ENCODE results near the gene SH3BP4.

SH3BP4 gene

DNA sequence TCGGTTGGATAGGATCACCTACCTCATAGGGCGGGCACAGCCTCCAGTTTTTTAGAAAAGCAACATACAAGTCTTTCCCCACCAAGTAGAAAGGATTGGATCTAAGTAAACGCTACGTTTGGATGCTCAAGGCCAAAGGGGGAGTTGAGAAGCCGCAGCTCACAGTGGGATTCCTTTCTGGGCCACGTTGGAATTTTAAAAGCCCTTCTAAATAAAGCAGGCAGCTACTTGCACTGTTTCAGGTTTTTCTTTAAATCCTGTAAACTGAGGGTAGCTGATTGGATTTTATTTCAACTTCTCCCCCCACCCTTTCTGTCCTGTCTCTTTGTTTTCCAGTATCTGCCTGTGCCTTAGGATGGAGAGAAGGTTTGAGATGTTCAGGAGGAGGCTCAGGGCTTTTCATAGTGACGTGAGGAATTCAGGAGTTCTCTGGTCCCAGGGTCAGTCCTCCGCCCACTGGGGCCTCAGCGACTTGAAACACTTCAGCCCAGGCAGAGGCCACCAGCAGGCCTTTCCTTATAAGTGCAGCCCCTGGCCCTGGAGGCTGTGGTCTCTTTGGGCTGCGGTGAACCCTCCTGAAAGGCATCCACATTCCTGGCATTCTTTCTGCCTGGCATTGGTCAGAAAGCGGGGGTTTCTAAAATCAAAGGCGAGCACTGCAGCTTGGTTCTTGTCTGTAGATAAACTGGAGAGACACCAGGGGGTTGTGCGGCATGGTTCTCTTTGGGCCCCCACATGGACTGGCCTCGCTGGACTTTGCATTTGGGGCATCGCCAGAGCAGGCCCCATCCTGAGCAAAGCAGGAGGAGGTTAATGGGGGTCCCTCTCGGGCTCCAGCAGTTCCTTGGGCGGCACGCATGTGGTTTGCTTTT is 44.5 kb downstream of the SH3BP4 start:
- DNase-seq (ENCODE audit: insufficient read length, low spot score) = peak; percentile 92
- peak; percentile 83 for FAIRE-seq

DNA sequence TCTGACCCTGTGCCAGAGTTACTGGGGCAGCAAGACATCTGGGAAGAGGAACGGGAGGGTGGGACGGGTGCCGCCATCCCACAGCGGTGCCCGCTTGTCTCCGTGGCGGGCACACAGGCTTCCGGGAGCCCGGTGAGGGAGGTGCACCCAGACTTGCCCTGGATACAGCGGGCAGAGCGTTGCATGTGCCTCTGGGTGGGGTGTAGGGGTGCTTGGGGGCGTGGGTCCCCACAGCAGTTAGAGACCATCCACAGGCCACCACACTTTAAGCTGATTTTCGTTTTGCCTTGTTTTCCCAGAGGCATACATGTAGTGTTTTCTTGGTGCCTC is 45.1 kb downstream of the SH3BP4 start:
- FAIRE-seq = no peak
- DNase-seq (ENCODE audit: insufficient read length, low spot score) = no peak

DNA sequence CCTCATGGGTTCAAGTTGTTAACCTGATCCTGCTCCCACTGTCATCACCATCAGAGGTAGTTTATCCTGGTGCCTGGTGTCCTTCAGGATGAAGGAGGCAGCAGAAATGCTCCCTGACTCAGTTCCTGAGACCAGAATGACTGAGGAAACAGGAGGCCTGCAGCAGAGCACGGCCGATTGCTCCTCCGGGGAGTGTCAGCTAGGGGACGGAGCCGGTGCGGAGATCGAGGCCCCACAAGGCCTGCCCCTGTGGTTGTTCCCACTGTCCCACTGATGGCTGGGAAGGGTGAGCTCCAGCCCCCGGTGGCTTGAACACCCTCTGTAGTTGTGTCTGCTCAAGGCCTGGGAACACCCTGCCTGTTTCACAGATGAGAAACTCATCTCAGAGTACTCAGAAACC is 45.6 kb downstream of the SH3BP4 start:
- FAIRE-seq = no peak
- DNase-seq (ENCODE audit: insufficient read length, low spot score) = no peak

DNA sequence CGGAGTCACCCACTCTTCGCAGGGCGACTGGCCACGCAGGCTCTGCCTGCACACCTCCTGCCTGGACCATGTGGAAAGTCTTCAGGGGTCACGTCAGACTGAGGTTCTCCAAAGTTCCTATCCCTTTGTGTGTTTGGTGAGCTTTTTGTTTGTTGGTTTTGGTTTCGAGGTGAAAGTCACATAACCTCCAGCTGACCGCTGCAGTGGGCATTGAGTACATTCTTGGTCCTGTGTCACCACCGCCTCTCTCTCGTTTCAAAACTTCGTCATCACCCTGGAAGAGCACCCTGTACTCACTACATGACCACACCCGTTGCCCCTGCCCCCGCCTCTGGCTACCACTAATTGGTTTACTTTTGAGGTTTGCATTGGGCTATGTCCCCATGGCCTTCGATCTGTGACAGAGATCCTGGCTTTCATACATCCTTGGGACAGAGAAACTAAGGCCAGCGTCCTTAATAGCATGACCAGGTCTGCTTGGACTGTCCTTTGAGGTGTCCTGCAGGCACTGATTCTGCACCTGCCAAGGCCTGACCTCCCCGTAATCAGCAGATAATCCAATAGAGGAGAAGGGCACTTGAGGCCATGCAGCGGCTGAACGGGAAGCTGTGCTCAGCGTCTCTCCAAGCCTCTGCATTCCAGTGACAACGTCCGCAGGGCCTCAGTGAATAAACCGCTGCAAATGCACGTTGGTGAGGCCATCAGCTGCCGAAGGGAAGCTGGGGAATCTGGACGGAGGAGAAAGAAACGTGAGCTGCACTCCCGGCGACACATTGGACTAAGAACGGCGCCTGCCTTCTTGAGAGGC is 46.8 kb downstream of the SH3BP4 start:
- no peak for FAIRE-seq

DNA sequence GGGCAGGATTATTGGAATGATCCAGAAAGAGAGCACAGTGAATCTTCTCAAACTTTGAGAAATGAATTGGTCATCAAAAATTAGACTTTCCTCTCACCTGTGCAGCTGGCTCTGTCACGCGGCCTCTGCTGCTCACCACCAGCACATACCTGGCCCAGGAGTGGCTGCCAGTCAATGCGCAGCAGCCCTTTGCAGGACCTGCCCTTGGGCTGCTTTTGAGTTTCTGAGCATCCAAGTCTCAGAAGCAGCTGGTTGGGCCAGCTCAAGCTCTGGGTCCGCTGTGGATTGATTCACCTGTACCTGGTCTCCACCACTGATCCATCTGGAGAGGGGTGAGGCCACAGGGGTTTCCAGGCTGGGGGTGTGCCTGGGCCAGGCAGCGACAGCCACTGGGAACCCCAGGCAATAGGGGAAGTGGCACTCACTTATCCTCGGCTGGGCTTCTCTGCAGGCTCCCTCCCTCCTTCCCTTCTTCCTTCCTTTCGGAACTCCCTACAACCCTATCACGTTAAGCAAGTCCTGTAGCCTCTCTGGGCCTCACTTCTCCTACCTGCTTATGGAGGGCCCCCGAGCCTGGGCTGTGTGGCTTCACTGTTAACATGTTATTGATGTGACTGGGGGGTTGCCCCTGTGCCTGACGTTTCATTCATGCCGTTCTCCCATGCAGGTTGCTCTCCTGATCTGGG is 48.1 kb downstream of the SH3BP4 start:
- DNase-seq (ENCODE audit: insufficient read length, low spot score) (no peak), FAIRE-seq (peak; percentile 42)

More for the DNA sequence above, 46.8 kb downstream of the SH3BP4 start:
- DNase-seq (ENCODE audit: insufficient read length, low spot score) = no peak

DNA sequence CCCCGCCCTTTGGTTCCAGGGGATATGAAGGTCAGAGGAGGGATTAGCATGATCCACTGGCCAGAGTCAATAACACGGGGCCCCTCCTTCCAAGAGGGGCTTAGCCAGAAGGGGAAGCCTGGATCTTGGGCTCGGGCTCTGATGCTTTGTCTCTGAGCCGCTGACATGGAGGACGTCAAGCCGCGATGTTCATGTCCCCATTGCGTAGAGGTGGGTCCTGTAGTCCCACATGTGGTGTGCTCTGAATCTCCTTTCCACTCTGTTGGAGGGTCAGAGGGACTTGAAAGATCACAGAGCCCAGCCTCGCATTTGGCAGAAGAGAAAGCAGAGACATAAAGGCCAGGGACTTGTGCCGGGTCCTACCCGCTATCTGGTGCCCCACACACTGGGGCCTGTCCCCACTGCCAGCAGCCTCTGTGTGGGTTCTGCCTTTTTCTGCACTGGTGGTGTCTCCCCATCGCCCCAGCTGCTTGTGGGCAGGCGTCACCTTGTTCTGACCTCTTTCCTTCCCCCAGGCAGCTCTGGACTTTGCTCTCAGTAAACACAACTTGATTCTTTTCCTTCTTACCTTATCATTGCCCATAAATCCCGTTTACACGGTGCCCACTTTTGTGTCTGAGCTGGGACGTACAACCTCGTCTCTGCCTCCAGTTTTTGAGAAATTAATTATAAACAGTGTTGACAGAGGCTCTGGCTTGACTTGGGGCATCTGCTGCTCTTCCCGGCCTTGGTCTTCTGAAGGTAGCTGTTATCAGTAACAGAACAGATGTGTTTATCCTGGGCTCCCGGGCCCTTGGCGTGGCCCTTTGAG is 48.8 kb downstream of the SH3BP4 start:
- no peak for FAIRE-seq
- no peak for DNase-seq (ENCODE audit: insufficient read length, low spot score)

DNA sequence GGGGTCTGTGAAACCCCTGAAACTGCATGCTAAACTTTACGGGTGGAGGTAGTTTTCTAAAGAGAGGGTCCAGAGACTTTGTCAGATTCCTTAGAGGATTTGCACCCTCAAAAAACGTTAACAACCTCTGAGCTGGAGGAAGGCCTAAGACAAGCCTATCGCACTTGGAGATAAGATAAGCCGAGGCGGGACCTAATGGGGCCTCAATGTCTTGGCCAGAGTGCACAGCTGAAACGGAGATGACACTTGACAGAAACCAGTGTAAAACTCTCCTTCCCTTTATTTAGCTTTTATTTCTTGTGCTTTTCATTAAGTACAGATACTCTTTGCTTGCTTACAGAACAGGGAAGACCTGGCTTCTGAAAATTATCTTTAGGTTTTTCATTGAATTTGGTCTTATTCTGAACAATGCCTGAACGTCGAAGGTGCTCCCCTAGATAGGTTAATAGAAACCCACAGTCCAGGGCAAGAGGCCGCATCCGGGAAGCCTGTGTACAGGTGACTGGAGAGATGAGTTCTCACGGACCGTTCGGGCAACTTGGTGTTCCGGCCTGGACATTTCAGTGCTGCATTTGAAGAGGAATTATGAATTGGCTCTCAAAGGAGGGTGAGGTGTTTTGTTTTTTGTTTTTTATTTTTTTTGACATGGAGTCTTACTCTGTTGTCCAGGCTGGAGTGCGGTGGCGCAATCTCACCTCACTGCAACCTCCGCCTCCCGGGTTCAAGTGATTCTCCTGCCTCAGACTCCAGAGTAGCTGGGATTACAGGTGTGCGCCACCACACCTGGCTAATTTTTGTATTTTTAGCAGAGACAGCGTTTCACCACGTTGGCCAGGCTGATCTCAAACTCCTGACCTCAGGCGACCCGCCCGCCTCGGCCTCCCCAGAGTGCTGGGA is 49.7 kb downstream of the SH3BP4 start:
- FAIRE-seq = no peak
- DNase-seq (ENCODE audit: insufficient read length, low spot score) = no peak

DNA sequence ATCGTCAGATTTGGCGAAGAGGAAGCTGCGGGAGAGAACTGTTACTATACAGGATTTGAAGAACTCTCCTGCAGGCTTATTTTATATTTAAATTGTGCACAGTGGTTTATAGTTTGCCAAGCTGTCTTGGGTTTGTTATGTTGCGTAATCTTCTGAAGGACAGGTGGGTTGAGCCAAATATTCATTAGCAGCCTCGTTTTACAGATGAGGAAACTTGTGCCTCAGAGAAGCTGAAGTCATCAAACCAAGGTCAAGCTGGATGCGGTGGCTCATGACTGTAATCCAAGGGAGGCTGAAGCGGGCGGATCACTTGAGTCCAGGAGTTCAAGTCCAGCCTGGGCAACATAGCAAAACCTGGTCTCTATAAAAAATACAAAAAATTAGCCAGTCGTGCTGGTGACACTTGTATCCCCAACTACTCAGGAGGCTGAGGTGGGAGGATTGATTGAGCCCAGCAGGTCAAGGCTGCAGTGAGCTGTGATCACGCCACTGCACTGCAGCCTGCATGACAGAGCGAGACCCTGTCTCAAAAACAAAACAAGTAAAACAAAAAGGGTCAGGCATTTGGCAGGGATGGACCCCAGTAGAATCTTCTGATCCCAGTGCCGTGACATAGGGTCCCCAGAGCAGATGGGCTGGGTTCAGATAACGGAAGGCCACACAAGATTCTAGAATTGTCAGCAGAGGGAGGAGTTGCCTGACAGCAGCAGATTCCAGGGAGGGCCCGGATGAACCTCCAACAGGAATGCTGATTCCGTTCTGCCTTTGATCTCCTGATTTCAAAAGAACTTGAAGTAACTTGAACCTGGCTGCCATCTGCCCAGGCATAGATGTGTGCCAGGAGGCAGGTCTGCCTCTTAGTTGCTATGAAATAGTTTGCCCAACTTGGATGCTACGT is 50.6 kb downstream of the SH3BP4 start:
- no peak for DNase-seq (ENCODE audit: insufficient read length, low spot score)
- FAIRE-seq = no peak

DNA sequence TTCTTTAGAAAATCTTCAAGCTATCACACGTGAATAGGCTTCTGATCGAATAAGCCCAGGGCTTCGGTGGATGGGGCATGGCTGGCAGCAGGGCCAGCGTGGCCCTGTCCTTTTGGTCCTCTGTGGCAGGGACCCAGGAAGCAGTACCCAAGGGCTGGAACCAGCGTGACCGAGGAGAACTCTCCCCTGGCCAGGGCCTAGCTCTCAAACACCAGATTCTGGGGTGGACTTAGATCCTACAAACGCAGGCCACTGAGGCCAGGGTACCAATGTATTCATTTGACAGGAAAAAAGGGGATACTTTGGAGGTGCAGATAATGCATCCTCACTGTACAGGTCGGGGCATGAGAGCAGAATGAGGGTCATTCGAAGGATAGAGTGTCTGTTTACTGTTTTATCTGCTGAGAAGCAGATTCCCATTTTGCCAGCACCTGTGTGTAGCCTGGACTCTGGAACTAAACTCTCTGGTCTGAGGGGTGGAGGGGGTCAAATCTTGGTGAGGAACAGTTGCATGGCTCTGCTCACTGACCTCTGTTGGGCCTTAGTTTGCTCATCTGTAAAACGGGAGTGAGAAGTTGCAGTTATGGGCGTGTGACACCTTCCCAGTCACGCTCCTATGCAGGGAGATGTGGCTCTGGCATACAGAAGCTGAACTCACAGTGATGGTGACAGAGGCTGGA is 51.4 kb downstream of the SH3BP4 start:
- FAIRE-seq (peak; percentile 4), DNase-seq (ENCODE audit: insufficient read length, low spot score) (no peak)

DNA sequence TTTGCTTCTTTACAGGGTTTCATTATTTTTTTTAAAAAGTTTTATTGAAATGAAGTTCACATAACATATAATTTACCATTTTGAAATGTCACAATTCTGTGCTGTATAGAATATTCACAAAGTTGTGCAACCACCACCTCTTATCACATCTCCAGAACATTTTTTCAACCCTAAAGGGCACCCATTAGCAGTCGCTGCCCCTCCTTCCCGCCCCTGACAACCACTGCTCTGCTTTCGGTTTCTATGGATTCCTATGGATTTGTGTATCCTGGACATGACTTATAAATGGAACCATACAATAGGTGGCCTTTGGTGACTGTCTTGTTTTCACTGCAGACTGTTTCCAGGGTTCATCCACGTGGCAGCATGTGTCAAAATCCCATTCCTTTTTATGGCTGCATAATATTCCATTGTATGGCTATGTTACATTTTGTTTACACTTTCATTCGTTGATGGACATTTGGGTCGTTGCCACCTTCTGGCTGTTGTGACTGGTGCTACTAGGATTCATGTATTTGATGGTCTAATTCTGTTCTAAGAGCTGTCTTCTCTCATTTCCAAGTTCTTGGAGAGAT is 52.6 kb downstream of the SH3BP4 start:
- no peak for DNase-seq (ENCODE audit: insufficient read length, low spot score)
- FAIRE-seq = peak; percentile 49

DNA sequence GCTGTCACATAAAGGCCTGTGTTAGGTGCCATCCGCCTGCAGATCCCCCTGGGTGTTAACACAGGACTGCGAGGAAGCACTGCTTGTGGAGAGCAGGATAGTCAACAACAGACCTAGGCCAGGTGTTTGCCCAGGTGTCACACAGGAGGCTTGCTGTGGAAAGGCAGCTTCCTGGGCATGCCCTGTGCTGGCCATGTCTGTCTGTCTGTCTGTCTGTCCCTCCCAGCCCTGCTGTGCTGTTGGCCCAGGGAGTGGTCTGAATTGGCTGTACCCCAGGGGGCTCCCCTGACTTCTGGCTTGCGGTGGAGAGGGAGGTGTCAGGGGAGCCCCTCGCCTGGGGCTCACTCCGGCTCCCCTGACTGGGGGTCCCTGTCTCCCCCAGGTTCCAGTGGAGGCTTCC is 53.2 kb downstream of the SH3BP4 start:
- no peak for DNase-seq (ENCODE audit: insufficient read length, low spot score)
- no peak for FAIRE-seq

DNA sequence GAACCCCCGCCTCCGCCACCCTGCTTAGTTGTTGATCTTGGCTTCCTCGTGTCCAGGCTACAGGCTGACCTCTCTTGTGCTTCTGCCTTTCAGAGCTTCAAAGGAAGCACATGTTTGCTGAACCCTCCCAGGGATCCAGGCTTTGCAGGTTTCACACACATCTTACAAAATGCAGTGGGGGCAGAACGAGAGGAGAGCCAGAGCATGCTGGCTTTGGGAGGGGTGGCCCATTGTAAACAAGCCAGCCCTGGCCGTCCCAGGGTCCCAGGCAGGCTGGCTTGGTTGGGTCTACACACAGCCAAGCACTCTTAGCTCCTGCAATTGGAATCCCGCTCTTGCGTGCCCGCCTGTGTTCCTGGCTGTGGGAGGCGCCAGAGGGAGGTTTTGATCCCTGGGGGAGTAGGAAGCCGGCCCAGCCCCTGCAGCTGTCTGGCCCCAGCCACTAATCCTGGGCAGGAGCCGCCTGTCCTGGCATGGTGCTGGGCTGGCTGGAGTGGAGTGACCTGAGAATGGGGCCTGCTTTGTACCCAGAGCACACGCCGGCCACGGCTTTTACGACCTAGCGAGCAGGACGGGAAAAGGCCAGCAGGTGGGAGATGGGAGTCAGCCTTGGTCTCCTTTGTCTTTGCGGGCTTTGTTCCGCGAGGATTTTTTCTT is 53.9 kb downstream of the SH3BP4 start:
- FAIRE-seq = no peak
- no peak for DNase-seq (ENCODE audit: insufficient read length, low spot score)

DNA sequence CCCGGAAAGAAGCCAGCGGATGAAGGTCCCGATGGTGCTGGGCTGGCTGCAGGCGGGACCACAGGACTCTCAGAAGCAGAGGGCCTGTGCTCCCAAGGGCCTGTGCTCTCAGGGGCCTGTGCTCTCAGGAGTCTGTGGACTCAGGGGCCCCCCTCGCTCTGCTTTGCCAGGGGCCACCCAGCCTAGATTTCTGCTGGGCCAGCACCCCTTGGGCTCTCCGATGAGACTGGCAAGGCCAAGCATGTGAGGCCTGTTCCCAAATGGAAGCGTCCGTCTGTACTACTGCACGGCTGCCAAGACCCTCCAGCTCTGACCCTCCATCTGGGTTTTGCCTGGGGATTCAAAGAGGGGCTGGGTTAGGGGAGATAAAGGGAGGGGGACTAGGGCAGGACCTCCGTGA is 54.6 kb downstream of the SH3BP4 start:
- DNase-seq (ENCODE audit: insufficient read length, low spot score) = no peak
- no peak for FAIRE-seq

DNA sequence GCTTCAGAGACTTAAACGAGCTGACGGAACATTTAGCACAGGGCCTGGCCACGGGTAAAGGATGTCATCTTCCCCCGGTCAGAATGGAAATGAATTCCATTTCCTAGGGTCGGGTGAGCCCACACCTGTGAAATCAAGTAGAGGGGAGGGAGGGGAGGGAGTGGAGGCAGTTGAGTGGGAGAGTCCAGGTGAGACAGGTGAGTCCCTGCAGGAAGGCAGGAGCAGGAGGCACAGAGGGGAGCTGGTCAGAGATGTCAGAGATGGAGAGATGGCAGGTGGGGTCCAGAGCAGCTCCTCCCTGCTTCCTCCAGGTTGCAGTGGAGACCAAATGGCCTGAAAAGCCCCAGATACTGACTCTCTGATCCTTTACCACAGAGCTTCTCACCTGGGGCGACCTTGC is 55.2 kb downstream of the SH3BP4 start:
- FAIRE-seq (no peak), DNase-seq (ENCODE audit: insufficient read length, low spot score) (no peak)

DNA sequence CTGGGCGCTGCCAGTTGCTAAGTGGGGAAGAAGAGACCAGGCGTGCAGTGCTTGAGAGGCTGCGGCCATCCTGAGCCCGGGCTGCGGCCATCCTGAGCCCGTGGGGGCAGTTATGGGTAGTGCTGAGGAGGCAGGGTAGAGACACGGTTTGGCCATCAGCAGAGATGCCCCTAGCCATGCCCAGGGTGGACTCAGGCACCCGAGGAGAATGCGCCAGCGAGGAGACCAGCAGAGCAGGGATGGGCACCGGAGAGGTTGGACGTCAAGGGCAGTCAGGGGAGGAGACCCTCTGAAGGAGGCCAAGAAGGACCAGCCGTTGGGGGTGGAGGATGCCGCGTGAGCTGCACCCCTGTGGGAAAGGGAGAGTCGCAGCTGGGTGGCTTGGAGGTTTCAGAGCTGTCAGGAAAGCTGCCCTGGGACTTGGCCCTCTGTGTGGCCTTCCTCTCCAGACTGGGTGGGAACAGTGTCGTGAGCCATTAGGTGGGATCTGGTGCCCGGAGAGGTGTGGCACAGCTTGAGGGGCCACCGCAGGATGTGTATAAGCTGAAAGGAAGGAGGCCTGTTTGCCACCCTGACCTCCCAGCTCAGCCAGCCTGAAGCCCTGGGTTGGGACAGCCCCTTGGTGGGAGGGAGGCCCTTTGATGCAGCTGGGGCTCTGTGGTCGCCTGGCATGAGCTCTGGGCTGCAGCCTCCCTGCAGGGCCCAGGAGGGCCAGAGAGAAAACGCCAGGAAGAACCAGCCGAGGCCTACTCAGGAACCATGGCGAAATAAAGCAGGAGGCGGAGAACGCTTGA is 56.0 kb downstream of the SH3BP4 start:
- DNase-seq (ENCODE audit: insufficient read length, low spot score) (no peak), FAIRE-seq (no peak)

DNA sequence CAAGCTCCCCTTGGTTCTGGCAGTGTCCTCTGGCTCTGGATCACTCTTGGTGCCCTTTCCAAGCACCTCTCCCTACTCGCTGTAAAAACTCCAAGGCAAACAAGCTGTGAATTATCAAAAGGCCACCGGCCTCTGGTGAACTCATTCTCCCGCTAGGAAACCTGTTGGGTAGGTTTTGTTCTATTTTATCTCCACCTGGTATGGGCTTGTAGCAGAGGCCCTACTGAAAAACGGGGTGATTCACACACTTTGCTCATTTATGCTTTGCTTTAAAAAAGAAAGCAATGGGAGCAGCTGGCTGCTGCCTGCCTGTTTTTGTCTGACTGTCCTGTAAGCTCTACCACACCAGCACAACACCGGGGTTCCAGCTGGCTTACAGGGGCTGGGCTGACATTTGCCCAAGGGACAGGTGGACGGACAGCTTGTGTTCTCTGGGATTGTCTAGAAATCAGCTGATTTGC is 56.8 kb downstream of the SH3BP4 start:
- FAIRE-seq = no peak
- no peak for DNase-seq (ENCODE audit: insufficient read length, low spot score)
